AG10803 (cell line): ENCODE measurements around the gene DYNC1LI2.

Experiments
- DNase-seq: peaks from one replicate; pipeline ENCODE4 v3.0.0; 2010; ENCODE audit warnings: low read depth
- H3K4me3 ChIP-seq: 2 replicates; pipeline ENCODE4 v1.5.1; 2011; ENCODE audit warnings: mild to moderate bottlenecking, low read length, control low read depth
- TF ChIP-seq, protein P1 (sequence below): conservative IDR thresholded peaks from 2 replicates; pipeline ENCODE4 v1.5.1; 2011; ENCODE audit warnings: mild to moderate bottlenecking, low read length, control low read depth, inconsistent platforms

The DYNC1LI2 gene

GRCh38 chr16:66741169-66741900 lies 10.1 kb downstream of the DYNC1LI2 start:
- no peak overlapping the region for H3K4me3 ChIP-seq
- TF ChIP-seq, protein P1, sequence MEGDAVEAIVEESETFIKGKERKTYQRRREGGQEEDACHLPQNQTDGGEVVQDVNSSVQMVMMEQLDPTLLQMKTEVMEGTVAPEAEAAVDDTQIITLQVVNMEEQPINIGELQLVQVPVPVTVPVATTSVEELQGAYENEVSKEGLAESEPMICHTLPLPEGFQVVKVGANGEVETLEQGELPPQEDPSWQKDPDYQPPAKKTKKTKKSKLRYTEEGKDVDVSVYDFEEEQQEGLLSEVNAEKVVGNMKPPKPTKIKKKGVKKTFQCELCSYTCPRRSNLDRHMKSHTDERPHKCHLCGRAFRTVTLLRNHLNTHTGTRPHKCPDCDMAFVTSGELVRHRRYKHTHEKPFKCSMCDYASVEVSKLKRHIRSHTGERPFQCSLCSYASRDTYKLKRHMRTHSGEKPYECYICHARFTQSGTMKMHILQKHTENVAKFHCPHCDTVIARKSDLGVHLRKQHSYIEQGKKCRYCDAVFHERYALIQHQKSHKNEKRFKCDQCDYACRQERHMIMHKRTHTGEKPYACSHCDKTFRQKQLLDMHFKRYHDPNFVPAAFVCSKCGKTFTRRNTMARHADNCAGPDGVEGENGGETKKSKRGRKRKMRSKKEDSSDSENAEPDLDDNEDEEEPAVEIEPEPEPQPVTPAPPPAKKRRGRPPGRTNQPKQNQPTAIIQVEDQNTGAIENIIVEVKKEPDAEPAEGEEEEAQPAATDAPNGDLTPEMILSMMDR: no peak
- peak; percentile 94 for DNase-seq

GRCh38 chr16:66740533-66740932 lies 10.9 kb downstream of the DYNC1LI2 start:
- H3K4me3 ChIP-seq: no peak overlapping the region
- no peak for DNase-seq
- TF ChIP-seq, protein P1: no peak

GRCh38 chr16:66740010-66740409 lies 11.4 kb downstream of the DYNC1LI2 start:
- TF ChIP-seq, protein P1: peak; percentile 61
- no peak for DNase-seq
- no peak overlapping the region for H3K4me3 ChIP-seq

DNA sequence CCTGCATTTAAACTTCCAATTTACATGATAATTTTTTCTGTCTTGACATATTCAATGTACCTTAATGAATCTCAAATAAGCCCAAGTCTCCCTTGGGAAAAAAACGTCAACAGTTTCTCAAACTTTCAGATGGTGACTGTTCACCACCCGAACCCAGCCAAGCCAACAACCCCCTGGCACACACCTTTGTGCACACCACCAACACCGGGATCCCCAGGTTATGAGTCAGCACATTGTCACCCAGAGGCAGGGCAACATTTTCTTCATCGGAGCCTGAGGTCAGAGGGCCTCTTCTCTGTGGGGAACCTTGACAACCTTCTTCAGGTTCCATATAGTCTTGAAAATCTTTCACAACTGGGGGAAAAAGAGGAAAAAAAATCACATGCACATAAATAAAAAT lies 15.5 kb downstream of the DYNC1LI2 start:
- H3K4me3 ChIP-seq: no peak overlapping the region
- no peak for DNase-seq
- TF ChIP-seq, protein P1: no peak

DNA sequence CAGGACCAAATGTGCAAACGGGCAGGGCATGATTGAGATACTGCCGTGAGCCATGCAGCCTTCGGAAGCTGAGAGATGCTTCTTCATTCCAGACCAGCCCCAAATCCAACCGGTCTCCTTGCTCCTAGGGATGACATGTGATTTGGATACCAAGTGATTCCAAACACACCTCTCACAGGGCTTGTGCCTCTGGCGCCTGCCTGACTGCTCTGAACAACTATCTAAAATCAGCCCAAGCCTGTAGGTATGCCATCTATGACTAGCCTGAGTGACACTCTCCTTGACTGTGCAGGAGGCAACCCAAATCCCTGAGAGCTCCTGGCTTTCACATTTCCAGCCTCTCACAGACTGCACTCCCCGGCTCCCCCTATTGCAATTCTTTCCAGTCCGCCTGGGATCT lies 20.3 kb downstream of the DYNC1LI2 start:
- TF ChIP-seq, protein P1: no peak
- H3K4me3 ChIP-seq: no peak overlapping the region
- no peak for DNase-seq

GRCh38 chr16:66728804-66729203 lies 22.6 kb downstream of the DYNC1LI2 start:
- TF ChIP-seq, protein P1: no peak
- no peak for DNase-seq
- H3K4me3 ChIP-seq: no peak overlapping the region

- DNase-seq: peak; percentile 81
- TF ChIP-seq, protein P1: peak; percentile 73
- H3K4me3 ChIP-seq: no peak overlapping the region
These were observed 23.2 kb downstream of the DYNC1LI2 start for GRCh38 chr16:66728117-66728787.
